ENCODE measurements around the gene PDS5A.
"Not testable (repeated sequence)": the region's sequence is repeated elsewhere in the genome, so short reads cannot be mapped to it uniquely, and the experiment has no call there.

The PDS5A gene

DNA sequence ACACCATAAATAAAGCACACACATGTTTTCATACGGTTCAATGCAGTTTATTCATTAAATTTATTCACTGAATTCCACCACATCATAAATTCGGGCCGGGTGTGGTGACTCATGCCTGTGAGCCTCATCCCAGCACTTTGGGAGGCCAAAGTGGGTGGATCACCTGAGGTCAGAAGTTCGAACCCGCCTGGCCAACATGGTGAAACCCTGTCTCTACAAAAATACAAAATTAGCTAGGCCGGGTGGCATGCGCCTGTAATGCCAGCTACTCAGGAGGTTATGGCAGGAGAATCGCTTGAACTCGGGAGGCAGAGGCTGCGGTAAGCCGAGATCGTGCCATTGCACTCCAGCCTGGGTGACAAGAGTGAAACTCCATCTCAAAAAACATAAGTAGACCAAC is 131.6 kb downstream of the PDS5A start:
- no peak for FAIRE-seq
- no peak for DNase-seq (ENCODE audit: extremely low spot score, insufficient read length, low read depth)

DNA sequence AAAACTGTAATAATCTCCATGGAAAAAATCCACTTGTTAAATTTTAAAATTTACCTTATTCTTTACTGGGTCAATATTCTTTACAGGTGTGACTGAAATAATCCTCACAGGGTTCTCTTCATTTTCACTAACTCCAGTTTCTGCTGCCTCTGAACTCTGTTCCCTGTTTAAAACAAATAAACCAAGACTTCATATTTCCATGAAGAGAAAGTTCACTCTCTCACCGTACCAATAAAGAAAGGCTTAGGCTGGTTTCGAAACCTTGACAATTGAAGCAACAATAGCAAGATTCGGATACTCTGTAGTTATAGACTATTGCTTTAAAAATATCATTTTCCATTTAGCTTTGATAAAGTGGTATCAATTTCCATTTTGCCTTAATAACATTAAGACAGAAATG is 135.8 kb downstream of the PDS5A start:
- DNase-seq (ENCODE audit: extremely low spot score, insufficient read length, low read depth) (no peak), FAIRE-seq (no peak)

DNA sequence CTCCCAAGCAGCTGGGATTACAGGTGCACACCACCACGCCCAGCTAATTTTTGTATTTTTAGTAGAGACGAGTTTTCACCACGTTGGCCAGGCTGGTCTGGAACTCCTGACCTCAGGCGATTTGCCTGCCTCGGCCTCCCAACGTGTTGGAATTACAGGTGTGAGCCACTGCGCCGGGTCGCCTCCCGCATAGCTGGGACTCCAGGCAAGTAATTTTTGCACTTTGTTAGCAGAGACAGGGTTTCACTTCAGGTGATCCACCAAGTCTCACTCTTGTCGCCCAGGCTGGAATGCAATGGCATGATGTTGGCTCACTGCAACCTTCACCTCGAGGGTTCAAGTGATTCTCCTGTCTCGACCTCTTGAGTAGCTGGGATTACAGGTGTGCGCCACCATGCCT is 137.2 kb downstream of the PDS5A start:
- DNase-seq (ENCODE audit: extremely low spot score, insufficient read length, low read depth); FAIRE-seq: not testable (repeated sequence)

DNA sequence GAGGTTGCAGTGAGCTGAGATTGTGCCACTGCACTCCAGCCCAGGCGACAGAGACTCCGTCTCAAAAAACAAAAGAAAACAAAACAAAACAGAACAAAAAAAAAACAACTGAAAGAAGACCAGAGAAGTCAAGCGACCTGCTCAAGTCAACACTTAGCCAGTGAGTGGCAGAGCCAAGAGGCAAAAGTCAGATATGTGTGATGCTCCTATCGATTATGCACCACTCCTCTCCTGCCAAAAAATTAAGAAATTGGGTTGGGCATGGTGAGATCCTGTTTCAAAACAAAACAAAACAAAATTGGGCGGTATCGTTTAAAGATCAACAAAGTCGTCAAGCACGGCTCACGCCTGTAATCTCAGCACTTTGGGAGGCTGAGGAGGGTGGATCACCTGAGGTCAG is 137.7 kb downstream of the PDS5A start:
- no peak for DNase-seq (ENCODE audit: extremely low spot score, insufficient read length, low read depth)
- FAIRE-seq, result no peak

DNA sequence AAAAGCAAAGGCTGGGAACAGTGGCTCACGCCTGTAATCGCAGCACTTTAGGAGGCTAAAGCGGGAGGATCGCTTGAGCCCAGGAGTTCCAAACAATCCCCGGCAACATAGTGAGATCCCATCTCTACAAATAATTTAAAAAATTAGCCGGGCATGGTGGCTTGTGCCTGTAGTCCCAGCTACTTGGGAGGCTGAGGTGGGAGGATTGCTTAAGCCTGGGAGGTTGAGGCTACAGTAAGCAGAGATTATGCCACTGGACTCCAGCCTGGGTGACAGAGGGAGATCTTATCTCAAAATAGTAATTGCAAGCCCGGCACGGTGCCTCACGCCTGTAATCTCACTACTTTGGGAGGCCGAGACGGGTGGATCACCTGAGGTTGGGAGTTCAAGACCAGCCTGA is 139.3 kb downstream of the PDS5A start:
- not testable (repeated sequence) for FAIRE-seq; DNase-seq (ENCODE audit: extremely low spot score, insufficient read length, low read depth)

DNA sequence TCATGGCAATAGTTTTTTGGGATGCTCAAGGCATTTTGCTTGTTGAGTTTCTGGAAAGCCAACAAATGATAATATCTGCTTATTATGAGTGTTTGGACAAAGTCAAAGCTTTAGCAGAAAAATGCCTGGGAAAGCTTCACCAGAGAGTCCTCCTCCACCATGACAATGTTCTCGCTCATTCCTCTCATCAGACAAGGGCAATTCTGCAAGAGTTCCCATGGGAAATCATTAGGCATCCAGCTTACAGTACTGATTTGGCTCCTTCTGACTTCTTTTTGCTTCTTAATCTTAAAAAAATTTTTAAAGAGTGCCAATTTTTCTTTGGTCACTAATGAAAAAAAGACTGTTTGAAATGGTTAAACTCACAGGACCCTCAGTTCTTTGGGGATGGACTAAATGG is 143.4 kb downstream of the PDS5A start:
- FAIRE-seq, result no peak
- DNase-seq (ENCODE audit: extremely low spot score, insufficient read length, low read depth), result no peak

DNA sequence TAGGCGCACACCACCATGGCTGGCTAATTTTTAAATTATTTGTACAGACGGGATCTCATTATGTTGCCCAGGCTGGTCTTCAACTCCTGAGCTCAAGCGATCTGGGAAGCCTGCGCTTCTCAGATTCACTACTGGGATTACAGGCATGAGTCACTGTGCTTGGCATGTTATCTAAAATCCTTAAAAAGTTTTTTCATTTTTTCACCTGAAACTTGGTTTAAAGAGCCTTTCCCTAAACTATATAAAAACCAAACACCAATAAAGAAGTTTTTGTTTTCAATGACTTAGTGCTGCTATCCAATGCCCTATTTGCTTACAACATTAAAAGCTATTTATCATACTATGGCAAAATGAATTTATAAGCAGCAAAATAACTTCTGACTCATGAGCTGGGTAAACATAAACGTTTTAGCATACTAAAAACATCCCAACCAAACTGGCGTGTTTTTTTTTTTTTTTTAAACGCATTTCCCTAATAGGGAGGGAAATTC is 151.9 kb downstream of the PDS5A start:
- DNase-seq (ENCODE audit: extremely low spot score, insufficient read length, low read depth), result no peak
- no peak for FAIRE-seq

DNA sequence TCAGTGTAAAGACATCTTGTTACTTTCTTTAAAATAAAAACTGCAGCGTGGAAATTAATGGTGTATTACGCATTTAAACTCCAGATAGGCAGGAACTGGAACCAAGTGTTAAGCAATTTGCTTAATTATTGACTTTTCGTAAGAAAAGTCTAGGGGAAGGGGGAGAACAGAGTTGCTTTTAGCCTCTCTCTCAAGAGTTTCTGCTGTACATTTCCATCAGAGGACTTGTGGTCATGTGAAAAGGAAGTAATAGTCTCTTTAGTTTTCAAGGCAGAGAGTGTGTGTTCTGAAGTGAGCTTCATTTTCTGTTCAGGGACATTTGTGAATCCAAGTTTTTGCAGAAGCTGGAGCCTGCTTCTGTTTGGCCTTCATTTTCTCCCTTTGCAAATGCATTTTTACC is 152.6 kb downstream of the PDS5A start:
- FAIRE-seq (peak; percentile 58), DNase-seq (ENCODE audit: extremely low spot score, insufficient read length, low read depth) (no peak)

DNA sequence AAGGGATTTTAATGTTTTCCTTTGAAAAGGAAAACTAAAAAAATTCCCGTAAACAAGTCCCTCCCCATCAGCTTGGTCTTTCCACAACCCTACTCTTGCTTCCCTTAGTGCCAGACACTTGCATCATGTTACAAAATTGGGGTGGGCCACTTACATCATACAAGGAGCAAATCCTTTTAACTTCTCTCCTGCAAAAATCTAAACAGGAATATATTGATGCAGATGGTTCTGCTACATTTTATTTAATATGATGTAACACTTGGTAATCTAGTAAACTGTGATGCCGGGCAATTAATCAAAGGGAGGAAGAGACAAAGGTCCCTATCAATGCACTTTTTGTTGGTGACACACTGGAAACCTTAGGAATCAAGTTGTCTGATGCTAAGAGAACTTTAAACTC is 154.5 kb downstream of the PDS5A start:
- DNase-seq (ENCODE audit: extremely low spot score, insufficient read length, low read depth) (no peak), FAIRE-seq (no peak)

DNA sequence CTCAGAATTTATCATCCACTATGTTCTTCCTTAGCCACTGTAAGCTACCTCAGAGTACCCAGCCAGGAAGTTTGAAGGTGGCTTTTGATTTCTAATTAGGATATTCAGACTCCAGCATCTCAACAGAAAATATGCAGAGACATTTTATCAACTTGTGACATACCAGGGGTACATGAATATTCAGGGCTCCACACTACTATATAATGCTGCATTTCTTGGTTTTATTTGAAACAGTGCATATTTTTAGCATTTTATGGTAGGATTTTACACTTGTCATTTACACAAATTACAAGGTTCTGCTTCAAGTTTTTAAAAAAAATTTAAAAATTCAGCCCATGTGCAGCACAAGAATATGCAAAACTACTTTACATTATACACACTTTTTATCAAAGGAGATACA is 155.0 kb downstream of the PDS5A start:
- DNase-seq (ENCODE audit: extremely low spot score, insufficient read length, low read depth) (no peak), FAIRE-seq (no peak)

DNA sequence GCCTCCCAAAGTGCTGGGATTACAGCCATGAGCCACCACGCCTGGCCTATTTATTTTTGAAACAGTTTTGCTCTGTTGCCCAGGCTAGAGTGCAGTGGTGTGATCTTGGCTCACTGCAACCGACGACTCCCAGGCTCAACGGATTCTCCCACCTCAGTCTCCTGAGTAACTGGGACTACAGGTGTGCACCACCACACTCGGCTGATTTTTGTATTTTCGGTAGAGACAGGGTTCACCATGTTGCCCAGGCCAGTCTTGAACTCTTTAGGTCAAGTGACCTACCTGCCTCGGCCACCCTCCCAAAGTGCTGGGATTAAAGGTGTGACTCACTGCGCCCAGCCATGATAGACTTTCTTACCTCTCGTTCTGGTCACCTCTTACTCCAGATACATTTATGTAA is 155.8 kb downstream of the PDS5A start:
- FAIRE-seq (no peak), DNase-seq (ENCODE audit: extremely low spot score, insufficient read length, low read depth) (no peak)

DNA sequence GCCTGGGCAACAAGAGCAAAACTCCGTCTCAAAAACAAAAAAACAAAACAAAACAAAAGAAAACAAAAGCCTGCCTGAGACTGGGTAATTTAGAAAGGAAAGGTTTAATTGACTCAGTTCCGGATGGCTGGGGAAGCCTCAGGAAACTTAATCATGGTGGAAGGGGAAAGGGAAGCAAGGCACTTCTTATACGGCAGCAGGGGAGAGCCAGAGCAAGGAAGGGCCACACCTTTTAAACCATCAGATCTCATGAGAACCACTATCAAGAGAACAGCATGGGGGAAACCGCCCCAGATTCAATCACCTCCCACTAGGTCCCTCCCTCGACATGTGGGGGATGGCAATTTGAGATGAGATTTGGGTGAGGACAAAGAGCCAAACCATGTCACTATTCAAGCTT is 157.5 kb downstream of the PDS5A start:
- FAIRE-seq, result no peak
- DNase-seq (ENCODE audit: extremely low spot score, insufficient read length, low read depth), result no peak

DNA sequence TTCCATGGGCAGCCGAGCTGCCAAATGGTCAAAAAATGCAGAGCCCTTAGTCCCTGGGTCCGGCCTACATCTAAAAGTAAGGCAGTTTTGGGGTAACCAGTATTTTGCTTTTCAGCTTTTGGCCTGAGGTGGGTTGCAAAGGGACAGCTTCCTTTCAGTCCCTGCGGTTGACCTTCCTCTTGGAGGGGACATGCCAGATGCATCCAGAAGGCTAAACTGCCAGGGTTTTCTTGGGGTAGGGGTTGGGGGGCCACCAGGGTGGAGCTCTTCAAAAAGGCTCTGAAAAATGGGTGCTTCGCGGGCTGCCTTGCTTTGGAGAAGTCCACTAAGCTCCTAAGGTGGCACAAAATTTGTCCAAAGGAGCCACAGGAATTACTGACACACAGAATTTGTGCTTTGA is 159.1 kb downstream of the PDS5A start:
- DNase-seq (ENCODE audit: extremely low spot score, insufficient read length, low read depth) (no peak), FAIRE-seq (no peak)

DNA sequence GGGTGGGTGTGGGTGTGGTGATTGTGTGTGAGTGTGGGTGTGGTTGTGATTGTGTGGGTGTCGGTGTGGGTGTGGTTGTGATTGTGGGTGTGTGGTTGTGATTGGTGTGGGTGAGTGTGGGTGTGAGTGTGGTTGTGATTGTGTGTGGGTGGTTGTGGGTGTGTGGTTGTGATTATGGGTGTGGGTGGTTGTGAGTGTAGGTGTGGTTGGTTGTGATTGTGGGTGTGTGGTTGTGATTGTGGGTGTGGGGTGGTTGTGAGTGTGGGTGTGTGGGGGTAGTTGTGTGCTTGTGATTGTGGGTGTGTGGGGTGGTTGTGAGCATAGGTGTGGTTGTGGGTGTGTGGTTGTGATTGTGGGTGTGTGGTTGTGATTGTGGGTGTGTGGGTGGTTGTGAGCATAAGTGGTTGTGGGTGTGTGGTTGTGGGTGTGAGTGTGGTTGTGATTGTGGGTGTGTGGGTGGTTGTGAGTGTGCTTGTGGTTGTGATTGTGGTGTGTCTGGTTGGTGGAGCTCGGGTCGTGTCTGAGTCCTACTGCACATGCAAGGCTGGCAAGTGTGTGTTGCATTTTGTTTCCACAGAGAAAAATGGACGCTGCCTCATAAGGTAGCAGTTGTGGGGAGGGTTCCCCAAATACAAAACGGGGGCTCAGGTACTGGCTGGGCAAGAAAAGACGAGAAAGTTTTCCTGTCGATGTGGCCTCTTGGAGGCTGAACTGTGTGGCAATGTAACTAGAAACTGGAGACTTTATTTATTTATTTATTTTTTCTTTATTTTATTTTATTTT is 163.1 kb downstream of the PDS5A start:
- no peak for DNase-seq (ENCODE audit: extremely low spot score, insufficient read length, low read depth)
- FAIRE-seq, result no peak

DNA sequence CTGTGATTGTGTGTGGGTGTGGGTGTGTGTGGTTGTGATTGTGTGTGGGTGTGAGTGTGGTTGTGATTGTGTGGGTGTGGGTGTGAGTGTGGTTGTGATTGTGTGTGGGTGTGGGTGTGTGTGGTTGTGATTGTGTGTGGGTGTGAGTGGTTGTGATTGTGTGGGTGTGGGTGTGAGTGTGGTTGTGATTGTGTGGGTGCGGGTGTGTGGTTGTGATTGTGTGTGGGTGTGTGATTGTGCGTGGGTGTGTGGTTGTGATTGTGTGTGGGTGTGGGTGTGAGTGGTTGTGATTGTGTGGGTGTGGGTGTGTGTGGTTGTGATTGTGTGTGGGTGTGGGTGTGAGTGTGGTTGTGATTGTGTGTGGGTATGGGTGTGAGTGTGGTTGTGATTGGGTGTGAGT is 163.9 kb downstream of the PDS5A start:
- not testable (repeated sequence) for DNase-seq (ENCODE audit: extremely low spot score, insufficient read length, low read depth); FAIRE-seq

DNA sequence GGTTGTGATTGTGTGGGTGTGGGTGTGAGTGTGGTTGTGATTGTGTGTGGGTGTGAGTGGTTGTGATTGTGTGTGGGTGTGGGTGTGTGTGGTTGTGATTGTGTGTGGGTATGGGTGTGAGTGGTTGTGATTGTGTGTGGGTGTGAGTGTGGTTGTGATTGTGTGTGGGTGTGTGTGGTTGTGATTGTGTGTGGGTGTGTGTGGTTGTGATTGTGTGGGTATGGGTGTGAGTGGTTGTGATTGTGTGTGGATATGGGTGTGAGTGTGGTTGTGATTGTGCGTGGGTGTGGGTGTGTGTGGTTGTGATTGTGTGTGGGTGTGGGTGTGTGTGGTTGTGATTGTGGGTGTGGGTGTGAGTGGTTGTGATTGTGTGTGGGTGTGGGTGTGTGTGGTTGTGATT is 164.7 kb downstream of the PDS5A start:
- DNase-seq (ENCODE audit: extremely low spot score, insufficient read length, low read depth); FAIRE-seq: not testable (repeated sequence)

DNA sequence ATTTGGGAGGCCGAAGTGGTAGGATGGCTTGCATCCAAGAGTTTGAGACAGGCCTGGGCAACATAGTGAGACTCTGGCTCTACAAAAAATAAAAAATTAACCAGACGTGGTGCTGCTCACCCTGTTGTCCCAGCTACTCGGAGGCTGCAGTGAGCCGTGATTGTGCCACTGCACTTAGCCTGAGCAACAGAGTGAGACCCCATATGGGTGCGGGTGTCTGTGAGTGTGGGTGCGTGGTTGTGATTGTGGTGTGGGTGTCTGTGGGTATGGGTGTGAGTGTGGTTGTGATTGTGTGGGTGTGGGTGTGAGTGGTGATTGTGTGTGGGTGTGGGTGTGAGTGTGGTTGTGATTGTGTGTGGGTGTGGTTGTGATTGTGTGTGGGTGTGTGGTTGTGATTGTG is 165.2 kb downstream of the PDS5A start:
- DNase-seq (ENCODE audit: extremely low spot score, insufficient read length, low read depth) (no peak), FAIRE-seq (no peak)

DNA sequence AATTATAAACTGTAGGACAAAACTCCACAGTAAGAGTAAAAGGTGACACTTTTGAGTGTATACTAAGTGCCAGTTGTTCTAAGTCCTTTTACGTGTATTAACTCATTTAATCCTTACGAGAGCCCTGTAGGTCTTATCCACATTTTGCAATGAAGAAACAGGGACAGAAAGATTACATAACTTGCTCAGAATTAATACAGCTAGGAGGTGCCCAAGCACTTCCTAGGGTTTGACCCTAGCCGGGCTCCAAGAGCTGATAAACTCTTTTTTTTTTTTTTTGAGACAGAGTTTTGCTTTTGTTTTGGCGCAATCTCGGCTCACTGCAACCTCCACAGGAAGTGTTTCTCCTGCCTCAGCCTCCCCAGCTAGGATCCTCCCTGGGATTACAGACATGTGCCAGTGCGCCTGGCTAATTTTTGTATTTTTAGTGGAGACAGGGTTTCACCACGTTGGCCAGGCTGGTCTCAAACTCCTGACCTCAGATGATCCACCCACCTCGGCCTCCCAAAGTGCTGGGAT is 169.4 kb downstream of the PDS5A start:
- no peak for FAIRE-seq
- DNase-seq (ENCODE audit: extremely low spot score, insufficient read length, low read depth), result no peak

DNA sequence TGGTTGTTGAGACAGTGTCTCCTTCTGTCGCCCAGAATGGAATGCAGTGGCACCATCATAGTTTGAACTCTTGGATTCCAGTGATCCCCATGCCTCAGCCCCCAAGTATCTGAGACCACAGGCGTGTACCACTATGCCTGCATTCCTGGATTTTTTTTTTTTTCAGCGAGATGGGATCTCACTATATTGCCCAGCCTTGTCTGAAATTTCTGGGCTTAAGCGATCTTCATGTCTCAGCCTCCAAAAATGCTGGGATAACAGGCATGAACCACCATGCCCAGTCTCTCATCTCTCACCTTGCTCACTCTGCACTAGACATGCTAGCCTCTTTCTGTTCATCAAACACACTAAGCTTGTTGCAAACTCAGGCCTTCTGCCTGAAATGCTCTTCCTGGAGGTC is 175.7 kb downstream of the PDS5A start:
- no peak for FAIRE-seq

DNA sequence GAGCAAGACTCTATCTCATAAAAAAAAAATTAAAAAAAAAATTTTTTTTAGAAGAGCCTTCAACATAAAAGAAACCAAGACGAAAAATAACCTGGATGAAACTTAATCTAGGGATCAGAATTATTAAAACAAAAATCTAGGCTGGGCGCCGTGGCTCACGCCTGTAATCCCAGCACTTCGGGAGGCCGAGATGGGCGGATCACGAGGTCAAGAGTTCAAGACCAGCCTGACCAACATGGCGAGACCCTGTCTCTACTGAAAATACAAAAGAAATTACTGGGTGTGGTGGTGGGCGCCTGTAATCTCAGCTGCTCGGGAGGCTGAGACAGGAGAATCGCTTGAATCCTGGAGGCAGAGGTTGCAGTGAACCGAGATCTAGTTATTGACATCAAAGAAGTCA is 184.7 kb downstream of the PDS5A start:
- not testable (repeated sequence) for DNase-seq (ENCODE audit: extremely low spot score, insufficient read length, low read depth); FAIRE-seq

More for the DNA sequence above, 175.7 kb downstream of the PDS5A start:
- DNase-seq (ENCODE audit: extremely low spot score, insufficient read length, low read depth), result no peak

DNA sequence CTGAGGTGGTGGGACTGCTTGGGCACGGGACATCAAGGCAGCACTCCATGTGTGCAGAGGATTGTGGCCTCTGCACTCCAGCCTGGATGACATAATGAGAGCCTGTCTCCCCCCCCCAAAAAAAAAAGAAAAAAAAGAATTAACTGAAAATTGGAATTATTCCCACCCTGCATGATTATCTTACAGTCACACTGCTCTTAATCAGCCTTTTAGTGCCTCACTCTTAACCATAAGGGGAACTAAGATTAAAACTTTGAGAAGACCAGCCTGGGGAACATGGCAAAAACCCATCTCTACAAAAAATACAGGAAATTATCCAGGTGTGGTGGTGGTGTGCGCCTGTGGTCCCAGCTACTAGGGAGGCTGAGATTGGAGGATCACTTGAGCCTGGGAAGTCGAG is 185.2 kb downstream of the PDS5A start:
- DNase-seq (ENCODE audit: extremely low spot score, insufficient read length, low read depth), result no peak

DNA sequence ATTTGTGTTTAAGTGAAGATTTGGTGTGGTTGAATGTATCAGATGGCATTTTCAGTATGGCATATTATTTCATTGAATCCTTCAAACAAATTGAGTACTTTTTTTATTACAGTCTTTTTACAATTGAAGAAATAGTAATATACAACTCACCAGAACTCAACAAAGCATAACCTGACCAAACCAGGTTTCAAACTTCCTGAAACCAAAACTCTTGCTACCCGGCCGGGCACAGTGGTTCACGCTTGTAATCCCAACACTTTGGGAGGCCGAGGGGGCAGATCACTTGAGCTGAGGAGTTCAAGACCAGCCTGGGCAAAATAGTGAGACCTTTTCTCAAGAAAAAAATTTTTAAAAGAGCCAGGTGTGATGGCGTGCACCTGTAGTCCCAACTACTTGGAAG is 185.6 kb downstream of the PDS5A start:
- DNase-seq (ENCODE audit: extremely low spot score, insufficient read length, low read depth) (no peak), FAIRE-seq (peak; percentile 71)

More for the DNA sequence above, 185.2 kb downstream of the PDS5A start:
- no peak for FAIRE-seq
